HG03095 (cell line): ENCODE data around the gene FBXW4.
"Not testable (repeated sequence)": the region's sequence is repeated elsewhere in the genome, so short reads cannot be mapped to it uniquely, and the experiment has no call there.

Experiments used
- ATAC-seq: cut with Tn5 transposase; IDR thresholded peaks from one replicate; pipeline ENCODE4 v1.9.1; 2021; ENCODE audit warnings: moderate library complexity; ENCODE audit not compliant: unreplicated experiment

Gene FBXW4

GRCh38 chr10:101618871-101619270, 76.1 kb downstream of the FBXW4 start:
- no peak for ATAC-seq

DNA sequence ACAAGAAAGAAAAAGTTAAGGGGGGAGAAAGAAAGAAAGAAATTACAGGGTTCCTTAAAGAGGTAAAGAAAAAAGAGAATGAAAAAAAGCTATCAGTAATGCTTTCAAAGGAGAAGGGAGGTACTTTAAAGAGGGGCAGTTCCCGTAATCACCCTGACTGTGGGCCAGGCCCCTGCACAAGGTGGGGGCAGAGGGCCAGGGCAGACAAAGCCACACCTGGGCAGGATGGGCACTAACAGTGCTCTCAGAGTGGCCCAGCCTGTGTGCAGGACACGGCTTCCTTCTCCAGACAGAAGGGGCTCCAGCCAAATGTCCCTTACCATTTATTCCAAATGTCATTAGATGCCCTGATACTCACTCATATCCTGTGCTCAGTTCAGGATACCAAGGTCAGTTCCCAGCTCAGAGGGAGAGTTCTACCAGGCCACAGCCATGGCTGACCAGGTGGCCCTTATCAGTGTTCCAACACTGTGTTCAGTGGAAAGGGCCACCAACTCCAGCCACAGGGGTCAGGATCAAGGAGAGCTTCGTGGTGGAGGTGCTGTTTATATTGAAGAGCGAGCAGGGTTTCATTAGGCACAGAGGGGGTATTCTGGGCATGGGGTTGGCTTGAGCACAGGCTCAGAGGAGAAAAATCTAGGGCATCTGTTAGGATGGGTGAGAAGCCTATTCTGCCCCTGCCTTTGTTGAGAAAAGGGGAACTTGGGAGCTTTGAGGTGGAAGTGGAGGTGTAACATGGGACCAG, 77.0 kb downstream of the FBXW4 start:
- ATAC-seq = no peak

GRCh38 chr10:101617102-101617823, 77.7 kb downstream of the FBXW4 start:
- ATAC-seq = no peak

DNA sequence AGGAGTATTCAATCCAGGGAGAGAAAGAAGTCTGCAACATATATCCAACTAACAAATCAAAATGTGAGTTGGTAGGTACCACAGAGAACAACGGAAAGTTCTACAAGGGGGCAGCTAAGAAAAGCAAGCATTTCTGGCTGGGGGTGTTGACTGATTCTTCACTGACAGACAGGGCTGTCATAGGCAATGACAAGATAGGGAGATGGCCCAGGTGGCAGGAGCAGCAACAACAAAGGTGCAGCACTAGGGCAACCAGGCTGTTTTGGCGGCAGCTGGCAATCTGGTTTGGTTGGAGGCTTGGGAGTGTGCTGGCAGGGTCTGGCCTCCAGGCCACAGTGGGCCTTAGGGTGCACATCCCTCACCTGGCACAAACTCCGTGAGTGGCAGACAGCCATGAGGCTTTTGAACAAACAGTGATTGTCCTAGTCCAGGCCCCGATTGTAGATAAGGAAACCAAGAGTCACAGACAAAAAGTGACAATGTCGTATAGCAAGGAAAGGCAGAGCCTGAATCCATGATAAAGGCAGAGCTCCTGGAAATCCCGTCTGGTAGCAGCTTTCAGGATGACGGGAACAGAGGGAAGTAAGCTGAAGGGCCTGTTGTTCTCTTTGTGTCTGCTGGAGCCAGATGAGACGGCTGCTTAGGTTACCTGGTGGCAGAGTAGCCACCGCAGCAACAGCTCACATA, 78.4 kb downstream of the FBXW4 start:
- ATAC-seq = no peak

- ATAC-seq = no peak
Measured at GRCh38 chr10:101615525-101616116, 79.3 kb downstream of the FBXW4 start.

GRCh38 chr10:101614663-101615524, 80.1 kb downstream of the FBXW4 start:
- ATAC-seq = no peak

- no peak for ATAC-seq
Measured at GRCh38 chr10:101613646-101614045, 81.3 kb downstream of the FBXW4 start.

GRCh38 chr10:101612872-101613271, 82.1 kb downstream of the FBXW4 start:
- ATAC-seq = no peak

GRCh38 chr10:101612086-101612485, 82.9 kb downstream of the FBXW4 start:
- no peak for ATAC-seq

DNA sequence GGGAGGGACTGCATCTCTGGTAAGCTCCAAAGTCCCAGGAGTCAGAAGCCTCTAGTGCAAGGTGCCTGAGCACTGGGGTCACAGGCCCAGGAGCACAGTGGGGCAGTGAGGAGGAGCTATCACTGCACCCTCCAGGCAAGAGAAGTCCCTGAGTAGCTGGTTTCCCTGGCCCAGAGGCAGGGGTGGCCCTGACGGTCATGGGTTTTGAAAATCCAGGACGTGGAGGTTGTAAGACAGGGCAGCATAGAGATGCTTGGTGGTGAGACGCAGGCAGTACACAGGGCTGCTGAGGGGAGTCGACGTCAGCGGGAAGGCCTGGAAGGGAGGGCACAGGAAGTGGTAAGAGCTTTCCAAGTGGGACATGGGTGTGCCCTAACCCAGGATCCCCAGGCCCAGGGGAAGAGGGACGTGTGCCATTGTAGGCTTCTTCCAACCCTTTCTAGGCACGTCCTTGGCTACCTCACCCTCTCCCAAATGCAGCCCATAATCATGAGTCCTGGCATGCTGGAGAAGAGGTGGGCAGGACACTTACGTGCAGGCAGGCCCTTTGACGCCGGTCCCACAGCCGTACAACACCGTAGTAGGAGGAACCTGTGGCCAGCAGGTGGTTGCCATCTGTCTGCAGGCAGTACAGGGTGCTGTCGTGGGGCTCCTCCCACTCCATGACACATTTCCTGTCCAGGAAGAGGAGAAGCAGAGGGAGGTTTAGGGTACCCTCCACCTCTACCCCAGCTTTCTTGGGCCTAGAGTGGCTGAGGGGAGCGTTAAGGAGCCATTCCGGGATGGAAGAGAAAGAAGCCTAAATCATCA, 83.7 kb downstream of the FBXW4 start:
- no peak for ATAC-seq

DNA sequence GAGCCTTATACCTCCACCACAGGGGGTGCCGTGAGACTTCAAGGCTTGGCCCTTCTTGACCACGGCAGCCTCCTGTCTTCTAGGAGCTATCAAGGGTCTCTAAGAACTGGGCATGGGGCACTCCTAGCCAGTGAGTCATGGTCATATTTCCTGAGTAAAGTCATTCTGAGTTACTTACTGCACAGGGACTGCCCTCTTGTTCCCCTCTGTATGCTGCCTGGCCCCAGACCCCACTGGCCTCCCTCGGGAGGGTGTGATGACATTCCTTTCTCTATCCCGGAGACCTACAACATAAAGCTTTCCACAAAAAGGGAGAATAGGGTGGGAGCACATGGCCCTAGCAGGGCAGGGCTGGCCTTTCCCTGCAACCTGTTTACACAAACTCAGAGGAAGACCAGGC, 85.5 kb downstream of the FBXW4 start:
- ATAC-seq = no peak

DNA sequence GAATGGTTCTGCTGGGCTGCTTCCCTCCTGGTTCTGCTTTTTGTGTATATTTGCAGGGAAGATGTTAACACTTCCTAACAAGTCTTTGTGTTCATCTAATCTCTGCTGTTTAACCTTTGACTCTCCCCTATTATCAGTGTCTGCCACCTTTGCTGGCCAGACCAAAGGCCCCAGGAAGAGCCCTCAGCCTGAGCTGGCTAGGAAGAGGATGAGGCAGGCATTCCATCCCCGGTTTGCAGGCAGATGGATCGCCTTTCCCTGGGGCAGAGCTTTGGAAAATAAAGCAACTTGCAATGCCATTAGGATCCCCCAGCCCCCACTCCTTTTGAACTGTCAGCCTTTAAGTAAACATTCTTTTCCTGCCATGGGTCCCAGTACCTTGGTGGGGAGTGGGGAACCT, 87.8 kb downstream of the FBXW4 start:
- no peak for ATAC-seq

- ATAC-seq = no peak
Measured at GRCh38 chr10:101602761-101603398, 92.1 kb downstream of the FBXW4 start.

DNA sequence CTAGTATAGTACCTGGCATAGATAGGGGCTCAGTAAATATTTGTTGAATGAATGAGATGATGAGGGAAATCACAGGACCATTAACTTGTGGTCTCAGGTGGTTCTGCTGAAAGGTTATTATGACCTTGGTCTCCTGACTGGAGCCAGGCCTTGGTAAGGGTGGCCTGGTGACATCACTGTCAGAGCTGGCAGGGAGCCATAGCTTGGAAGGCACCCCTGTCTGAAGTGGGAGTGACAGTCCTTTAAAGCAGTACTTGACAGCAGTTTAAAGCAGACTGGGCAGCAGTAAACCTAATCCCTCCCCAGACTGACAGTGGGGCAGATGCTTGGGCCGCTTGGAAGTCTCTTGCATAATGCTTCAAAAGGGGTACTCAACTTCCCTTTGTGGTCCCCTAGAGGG, 93.4 kb downstream of the FBXW4 start:
- no peak for ATAC-seq

GRCh38 chr10:101597091-101597900, 97.7 kb downstream of the FBXW4 start:
- ATAC-seq = no peak

GRCh38 chr10:101595591-101596433, 99.2 kb downstream of the FBXW4 start:
- no peak for ATAC-seq

- not testable (repeated sequence) for ATAC-seq
Measured at GRCh38 chr10:101593331-101593730, 101.6 kb downstream of the FBXW4 start.

DNA sequence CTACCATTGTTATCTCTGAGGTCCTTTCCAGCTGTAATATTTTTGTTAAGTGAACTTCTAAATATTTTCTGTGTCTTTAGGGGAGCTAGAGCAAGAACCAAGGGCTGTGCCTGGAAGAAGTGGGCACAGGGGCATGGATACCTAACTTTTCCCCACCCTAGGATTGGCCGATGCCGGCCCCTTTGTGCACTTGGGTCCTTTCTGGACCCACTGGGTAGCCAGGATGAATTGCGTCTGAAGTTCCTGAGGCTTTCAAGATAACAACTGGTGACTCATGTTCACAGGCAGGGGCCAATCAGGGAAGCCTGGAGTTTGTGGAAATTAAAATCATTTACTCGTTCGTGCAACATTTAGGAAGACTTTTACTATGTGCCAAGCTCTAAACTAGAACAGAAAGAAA, 106.1 kb downstream of the FBXW4 start:
- no peak for ATAC-seq
